ENCODE measurements around the gene KLF9. TPM values are rescaled to one million over a fixed set of nuclear protein-coding genes. Genes with fewer than 3 reads are reported as not detected.

Gene KLF9
- total RNA-seq (ENCODE audit: insufficient read depth, low replicate concordance), result 53.9 TPM

DNA sequence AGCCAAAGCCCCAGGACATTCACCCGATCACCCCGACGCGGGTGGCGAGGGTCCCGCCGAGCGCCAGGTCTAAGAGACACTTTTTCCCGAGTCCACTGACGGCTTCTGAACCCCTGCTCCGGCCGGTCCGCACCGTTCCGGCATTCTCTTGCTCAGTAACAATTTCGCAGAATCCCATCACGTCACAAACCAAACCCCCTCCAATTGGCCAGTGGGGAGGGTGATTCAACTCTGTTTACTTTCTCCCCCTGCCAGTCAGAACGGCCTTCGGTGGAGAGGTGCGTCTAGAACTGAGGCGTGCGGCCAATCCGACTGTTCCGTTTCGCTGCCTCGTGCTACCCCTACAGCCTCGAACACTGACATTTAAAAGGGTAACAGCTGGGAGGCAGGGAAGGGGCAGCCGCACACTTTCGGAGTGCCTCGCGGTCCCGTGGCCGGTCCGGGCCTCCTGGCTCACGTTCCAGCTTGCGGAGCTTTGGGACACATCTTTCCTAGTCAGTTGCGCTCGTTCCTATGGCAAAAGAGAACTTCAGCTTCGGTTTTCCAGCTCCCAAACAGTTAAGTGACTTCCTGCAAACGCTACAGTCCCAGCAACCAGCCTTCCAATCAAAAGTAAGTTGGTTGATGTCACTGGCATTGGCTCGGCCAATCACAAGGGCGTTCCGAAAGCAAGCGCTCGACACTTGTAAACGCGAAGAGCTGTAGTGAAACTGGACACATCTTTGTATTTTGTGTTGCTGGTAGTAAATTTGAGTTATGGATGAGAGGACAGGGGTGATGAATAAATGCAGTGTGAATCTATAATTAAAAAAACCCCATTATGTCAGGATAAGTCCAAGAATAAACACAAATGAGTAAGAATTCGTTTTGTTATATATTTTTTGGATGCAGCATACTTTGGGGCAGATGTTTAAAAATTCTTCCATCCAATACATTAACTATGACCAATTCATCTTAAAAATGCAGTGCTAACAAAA is at the start of gene KLF9:
Gene KLF9 (minus strand): TSS at position 859 of the 977 bp plus-strand sequence. CDS start 1,294 bp downstream, outside the sequence.
- peak; percentile 99 for DNase-seq (ENCODE audit: low spot score)

DNA sequence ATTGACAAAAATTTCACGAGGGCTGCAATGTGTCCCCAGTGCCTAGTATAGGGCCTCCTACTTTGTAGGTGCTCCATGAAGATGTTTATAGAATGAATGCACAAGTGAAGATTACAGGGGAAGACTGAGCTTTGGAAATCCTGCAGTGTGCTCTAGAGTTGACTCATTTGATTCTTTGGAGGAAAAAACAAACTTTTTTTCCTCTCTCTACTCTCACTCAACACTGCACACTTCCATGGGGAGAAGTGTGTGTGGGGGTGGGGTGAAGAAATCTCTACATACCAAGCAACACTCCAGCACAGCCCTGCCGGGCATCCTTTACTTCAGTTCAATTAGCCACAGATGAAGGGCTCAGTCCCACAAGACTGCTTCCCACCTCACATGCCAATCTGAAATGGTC is 49.4 kb upstream of the KLF9 start:
- no peak for DNase-seq (ENCODE audit: low spot score)

DNA sequence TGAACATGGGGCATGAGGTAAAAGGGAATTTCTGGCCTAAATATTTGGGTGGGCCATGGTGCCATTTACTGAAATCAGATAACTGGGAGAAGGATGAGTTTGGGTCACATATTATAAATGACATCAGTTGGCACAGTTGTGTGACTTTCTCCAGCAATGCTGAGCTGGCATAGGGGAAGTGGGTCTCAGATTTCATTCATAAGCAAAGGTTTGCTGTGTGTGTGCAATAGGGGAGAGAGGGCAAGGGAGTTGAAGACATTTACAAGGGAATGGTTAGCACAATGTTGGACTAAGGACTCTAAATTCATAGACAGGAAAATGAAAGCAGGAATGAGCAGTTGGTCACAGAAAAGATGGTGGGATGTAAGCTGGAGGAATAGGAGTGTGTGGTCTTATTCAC is 47.8 kb upstream of the KLF9 start:
- DNase-seq (ENCODE audit: low spot score), result no peak

DNA sequence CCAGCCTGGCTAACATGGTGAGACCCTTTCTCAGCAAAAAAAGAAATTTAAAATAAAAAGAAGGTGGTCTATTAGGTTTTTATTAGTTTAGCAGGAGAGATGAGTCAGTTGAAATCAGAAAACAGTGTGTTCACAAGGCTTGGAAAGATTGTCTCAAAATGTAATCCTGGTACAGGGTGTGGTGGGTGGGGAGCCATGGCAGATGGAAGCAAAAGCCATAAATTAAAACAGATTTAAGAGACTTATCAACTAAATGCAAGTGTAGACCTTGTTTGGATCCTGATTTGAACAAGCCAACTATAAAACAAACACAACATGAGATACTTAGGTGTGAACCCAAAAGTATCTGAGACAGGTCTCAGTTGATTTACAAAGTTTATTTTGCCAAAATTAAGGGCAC is 42.8 kb upstream of the KLF9 start:
- no peak for DNase-seq (ENCODE audit: low spot score)

DNA sequence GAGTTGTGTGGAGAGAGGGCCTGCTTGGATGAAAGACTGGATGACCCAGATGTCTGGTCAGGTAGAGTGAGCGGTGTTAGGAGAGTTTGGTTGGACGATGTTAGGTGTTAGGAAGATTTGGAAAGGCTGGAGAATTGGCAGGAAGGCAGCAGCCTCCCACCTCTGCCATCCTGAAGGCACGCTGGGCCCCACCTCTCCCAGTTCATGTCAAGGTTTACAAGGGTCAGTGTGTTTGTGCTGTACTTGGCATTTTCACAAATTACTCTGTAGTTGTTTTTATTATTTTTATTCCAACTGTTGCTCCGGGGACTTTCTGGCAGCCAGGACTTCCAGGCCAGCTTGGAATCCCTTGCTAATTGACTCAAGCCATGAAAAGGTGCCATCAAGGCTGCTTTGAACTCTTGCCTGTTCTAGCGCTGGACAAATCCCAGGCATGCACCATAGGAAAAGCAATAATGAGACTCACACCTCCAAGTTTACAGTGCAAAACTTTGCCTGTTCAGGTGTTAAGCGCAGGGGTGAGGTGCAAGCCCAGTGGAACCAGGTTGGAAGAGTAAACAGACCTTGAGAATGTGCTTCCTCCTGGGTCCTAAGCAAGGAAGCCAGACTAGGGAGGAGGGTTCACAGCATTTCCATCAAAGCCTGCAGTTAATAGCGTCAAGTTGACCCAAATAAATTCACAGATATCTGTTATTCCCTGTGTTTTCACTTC is 41.7 kb upstream of the KLF9 start:
- DNase-seq (ENCODE audit: low spot score), result no peak

DNA sequence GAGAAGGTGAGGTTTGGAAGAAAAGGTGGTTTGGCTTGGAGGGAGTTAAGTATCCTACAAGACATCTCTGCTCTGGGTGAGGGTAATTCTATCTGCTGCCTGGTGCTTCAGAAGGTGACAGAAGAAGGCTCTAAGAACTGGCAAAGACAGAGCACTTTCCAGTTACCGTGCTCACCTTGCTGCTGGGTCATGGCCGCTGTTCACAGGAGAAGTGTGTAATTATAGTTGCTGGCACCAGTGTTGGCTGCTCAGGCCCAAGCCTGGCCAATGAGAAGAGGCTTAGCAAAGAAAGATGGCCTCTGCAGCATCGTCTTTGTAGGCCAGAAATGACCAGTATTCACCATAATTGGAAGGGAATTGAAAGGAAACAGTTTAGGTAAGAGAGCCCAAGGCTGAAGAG is 37.9 kb upstream of the KLF9 start:
- no peak for DNase-seq (ENCODE audit: low spot score)

DNA sequence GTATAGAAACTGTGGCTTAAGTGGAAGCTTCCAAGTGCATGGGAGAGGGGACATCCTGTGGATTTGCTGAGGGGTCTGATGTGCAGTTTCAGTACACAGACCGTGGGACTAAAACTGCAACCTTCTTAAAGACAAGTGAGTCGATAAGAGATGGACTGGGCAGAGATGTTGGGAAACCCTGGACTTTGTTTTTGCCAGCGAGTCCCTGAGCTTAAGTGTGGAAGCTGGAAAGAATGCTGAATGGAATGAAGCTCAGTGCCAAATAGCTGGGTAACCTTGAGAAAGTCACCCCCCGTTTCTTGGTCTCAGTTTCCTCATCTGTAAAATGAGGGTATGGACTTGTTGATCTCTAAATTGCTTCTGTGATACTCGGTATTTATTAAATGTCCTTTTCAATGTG is 37.3 kb upstream of the KLF9 start:
- no peak for DNase-seq (ENCODE audit: low spot score)

DNA sequence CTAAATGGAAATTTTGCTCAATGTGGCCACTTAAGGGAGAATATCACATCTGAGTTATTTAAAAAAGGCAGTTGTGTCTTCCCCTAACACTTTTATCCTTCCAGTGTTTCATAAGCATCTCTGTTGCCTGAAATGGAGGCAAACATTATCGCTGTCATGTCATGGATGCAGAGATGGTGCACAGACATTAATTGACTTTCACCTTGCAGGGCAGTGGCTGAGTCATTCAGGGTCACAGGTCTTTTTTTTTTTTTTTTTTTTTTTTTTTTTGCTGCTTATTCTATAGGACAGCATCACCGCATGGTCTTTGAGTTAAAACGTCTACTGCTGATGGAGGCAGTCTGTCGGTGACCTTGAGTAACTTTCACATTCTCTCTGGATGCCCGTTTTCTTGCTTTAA is 36.3 kb upstream of the KLF9 start:
- no peak for DNase-seq (ENCODE audit: low spot score)

DNA sequence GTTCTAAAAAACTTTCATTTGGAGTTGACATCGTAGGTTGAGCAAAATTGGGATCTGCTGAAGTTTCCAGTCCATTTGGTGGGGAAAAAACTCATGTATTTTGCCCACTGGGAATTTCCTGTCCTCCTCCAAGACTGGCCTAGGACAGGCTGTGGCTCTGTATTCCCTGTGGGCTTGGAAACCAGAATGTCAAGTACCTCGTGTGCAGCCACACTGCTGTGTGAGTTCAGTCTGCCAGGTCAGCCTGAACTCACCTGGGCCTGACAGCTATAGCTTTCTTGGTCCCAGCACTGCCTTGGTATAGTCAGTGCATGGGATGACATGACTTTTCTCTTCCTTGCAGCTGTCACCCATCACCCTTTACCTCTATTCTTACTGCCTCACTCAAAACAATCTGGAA is 35.0 kb upstream of the KLF9 start:
- no peak for DNase-seq (ENCODE audit: low spot score)

DNA sequence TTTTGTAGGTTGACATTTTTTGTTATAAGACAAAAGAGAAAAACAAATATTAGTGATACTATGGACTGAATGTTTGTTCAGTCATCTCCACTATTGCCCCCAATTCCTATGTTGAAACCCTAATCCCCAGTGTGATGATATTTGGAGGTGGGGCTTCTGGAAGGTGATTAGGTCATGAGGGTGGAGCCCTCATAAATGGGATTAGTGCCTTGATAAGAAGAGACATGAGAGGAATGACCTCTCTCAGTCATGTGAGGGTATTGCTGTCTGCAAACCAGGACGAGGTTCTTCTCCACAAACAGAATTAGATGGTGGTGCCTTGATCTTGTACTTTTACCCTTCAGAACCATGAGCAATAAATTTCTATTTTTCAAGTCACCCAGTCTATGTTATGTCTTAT is 34.5 kb upstream of the KLF9 start:
- no peak for DNase-seq (ENCODE audit: low spot score)

DNA sequence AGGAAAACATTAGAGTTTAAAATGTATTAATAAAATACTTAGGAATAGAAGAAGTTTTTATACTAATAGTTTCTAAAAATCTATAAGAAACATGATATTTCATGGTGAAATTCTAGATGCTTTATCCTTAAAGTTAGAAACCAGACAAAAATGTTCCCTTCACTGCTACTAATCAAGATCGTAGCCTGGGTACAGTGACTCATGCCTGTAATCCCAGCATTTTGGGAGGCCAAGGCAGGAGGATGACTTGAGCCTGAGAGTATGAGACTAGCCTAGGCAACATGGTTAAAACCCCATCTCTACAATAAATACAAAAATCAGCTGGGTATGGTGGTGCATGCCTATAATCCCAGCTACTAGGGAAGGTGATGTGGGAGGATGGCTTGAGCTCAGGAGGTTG is 30.4 kb upstream of the KLF9 start:
- no peak for DNase-seq (ENCODE audit: low spot score)

DNA sequence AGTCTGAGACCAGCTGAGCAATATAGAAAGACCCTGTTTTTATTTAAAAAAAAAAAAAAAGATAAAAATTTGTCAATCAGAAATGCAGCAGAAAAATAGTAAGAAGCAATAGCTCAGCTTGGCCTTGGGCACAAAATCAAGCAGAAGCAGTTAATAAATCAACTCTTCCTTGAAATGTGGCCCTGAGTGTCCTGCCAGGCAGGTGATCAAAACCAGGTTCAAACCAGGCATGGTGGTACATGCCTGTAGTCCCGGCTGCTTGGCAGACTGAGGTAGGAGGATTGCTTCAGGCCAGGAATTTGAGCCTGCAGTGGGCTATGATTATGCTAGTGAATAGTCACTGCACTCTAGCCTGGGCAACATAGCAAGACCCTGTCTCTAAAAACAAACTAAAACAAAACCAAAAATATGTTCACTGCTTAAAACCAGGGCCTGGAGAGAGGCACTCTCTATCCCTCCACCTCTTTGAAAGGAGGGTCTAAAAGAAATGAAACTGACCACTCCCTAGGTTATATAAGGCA is 27.9 kb upstream of the KLF9 start:
- peak; percentile 26 for DNase-seq (ENCODE audit: low spot score)

DNA sequence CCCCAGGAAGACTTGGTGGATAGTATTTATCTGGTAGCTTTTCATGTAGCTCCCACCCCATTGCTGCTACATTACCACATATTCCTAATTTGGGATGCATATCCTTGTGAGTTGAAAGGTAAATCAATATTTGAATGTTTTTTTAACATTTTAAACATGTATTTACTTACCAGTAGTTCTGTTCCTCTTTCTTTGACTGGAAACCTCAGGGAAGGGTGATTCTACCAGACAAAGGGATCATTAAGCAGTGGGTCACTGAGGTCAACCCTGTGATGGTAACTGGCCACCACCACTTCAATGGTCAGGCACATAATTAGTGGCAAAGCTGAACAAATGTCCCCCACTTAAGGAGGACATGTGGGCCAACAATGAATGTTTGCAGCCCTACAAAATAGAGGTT is 27.2 kb upstream of the KLF9 start:
- no peak for DNase-seq (ENCODE audit: low spot score)

DNA sequence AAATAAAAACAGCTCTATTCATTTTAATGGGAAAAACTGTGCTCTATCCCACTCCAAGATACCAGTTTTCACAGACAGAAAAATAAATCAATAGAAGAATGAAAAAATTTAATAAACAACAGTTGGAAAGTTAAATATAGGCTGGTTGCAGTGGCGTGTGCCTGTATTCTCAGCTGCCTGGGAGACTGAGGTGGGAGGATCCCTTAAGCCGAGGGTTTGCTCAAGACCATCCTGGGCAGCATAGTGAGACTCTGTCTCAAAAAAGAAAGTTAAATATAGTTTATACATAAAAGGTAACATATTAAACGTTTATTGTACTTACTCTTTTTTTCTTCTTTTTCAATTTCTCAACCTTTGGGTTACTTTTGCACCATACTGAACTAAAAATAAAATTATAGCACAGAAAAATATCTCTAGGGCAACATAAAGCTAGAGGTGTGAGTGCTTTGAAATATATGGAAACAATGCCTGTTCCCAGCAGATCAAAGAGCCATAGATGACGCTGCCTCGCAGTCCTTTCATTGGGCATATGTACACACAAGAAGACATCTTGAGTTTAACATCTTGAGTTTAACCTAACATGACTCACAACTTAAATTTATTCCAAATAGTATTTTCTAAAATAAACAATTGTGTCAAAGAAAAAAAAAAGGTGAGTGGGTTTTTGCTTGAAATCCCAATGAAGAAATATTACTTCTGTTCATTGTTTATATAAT is 25.7 kb upstream of the KLF9 start:
- DNase-seq (ENCODE audit: low spot score), result no peak

DNA sequence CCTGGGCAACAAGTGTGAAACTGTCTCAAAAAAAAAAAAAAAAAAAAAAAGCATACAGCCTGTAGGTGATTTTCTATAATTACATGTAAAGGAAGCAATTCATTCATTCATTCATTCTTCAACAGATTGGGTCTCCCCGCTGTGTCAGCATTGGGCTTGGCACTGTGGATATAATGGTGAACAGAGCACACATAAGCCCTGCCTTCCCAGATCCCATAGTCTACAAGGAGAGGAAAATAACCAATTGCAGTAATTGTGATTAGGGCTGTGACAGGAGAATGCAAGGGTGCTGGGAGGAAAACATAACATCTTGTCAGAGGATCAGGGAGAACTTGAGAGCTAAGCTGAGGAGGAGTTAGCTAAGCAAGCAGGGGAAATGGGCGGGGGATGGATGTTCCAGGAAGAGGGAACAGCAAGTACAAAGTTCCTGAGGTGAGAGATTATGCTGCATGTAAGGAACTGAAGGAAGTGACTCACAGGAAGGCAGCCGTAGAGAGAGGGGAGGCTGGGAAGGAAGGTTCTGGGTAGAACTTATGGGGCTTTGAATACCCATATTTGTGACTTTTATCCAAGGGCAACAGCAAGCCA is 24.0 kb upstream of the KLF9 start:
- peak; percentile 15 for DNase-seq (ENCODE audit: low spot score)

DNA sequence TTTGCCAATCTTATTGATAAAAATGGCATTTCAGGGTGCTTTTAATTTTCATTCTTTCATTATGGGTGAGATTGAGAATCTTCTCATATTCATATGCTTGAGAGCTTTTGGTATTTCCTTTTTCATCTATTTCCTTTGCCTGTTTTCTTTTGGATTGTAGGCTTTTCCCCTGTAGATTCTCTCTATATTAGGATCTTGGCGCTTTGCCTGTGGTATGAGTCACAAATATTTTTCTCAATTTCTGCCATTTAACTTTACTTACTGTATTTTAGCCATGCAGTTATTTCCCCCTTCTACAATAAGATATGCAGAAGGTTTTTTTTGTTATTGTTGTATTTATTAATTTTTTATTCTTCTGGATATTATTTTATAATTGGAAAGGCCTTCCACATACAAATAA is 21.5 kb upstream of the KLF9 start:
- peak; percentile 86 for DNase-seq (ENCODE audit: low spot score)

DNA sequence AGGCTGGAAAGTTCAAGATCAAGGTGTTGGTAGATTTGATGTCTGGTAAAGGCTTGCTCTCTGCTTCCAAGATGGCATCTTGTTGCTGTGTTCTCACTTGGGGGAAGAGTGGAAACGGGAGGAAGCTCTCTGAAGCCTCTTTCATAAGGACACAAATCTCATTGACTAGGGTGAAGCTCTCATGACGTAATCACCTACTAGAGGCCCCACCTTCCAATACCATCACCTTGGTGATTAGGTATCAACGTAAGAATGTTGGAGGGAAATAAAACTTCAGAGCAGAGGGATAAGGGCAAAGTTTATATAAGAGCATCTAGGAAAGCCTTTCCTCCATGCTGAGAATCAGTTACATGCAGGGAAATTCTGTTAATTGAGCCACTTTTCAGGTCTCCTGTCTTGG is 15.4 kb upstream of the KLF9 start:
- no peak for DNase-seq (ENCODE audit: low spot score)

DNA sequence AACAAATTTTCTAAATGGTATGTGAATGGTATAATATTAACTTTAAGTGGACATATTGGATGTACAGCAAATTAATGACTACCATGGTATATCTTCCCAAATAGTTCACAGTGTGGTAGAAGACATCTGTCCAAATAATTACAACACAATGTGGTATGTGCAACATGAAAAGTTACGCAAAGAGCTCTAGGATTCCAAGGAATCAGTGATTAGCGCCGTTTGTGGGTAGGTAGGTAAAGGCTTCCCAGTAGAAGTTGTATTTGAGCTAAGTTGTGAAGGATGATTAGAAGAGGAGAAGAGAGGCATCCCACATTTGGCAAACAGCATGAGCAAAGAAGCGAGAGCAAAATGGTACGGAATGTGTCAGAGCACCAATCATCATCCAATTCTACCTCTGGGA is 14.3 kb upstream of the KLF9 start:
- no peak for DNase-seq (ENCODE audit: low spot score)

DNA sequence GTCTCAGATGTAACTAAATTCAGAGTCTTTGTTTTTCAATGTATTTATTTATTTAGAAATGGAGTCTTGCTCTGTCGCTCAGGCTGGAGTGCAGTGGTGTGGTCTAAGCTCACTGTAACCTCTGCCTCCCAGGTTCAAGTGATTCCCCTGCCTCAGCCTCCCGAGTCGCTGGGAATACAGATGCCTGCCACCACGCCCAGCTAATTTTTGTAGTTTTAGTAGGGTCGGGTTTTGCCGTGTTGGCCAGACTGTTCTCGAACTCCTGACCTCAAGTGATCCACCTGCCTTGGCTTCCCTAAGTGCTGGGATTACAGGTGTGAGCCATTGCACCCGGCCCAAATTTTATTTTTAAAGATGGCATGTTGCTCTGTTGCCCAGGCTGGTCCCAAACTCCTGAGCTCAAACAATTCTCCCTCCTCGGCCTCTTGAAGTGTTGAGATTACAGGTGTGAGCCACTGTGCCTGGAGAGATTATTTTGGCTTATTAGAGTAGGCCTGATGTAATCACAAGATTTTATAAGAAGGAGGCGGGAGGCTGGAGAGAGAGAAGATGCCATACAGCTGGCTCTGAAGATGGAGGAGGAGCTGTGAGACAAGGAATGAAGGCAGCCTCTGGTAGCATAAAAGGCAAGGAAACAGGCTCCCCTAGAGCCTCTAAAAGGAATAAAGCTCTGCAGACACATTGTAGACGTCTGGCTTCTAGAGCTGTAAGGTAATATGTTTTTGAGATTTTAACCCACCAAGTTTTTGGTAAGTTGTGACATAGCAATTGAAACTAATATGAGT is 12.9 kb upstream of the KLF9 start:
- DNase-seq (ENCODE audit: low spot score), result peak; percentile 70

DNA sequence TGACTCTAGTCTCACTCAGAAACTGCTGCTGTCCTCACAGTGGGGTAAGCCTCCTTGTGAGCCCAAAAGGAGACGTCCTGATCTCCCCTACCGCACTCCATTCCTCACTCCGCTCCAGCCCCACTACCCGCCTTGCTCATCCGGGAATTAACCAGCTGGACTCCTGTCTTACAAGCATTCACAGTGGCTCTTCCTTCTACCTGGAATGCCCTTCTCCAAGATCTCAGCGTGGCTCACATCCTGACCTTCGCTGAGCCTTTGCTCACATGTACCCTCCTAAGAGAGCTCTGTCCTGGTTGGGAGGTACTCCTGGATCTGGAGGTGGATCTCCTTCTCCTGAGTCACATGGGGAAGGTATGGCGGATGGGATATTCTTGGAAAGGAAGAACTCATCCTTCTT is 10.7 kb upstream of the KLF9 start:
- DNase-seq (ENCODE audit: low spot score), result no peak
